Measurements from ENCODE around the gene EPHB2. TPM values are rescaled to one million over a fixed set of nuclear protein-coding genes. Genes with fewer than 3 reads are reported as not detected.

Gene EPHB2
- polyA plus RNA-seq, 12 donors, result 11.8 to 33.7 (median 19.1) TPM; not detected in 1

DNA sequence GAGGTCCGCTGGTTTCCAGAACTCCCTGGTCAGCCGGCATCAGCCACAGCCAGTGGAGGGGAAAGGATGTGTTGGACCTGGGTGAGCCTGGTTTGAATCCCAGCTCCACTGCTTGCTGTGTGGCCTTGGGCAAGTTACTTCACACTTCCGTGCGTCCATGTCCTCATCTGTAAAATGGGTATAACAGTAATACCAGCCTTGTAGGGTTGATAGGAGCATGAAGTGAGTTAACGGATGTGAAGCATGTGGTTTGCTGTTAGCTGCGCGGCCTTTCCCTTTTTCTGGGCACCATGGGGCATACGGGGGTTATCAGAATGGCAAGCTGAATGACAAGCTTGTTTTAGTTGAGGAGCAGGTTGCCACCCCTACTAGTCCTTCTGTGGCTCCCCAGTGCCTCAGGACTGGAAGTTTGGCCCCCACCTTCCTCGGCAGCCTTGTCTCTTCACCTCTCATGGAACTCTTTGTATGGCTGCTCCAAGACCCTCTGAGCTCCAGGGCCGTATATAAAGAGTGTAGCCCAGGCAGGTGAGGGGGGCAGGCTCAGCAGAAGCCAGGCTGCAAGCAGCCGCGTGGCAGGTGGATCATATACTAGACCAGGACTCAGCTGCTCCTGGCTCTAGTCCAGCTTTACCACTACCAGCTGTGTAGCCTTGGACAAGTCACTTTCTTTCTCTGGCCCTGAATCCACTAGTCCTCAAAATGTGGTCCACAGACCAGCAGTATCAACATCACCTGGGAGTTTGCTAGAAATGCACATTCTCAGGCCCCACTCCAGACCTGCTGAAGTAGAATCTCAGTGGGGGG, 166.7 kb downstream of the EPHB2 start:
- no peak for DNase-seq

DNA sequence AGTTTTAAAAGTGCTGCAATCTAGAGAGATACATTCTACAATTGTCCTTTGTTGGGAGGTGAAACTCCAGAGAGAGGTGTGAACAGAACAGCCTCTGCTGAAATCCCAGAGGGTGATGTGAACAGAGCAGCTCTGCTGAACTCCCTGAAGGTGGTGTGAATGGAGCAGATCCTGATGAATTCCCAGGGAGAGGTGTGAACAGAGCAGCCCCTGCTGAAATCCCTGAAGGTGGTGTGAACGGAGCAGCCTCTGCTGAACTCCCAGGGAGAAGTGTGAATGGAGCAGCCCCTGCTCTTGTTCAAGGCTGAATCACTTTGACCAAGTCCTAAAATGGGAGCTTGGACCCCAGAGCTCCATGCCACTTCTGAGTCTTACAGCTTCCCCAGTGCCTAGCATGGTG, 167.3 kb downstream of the EPHB2 start:
- no peak for DNase-seq

GRCh38 chr1:22878626-22879025, 168.0 kb downstream of the EPHB2 start:
- DNase-seq, result no peak

- no peak for DNase-seq
Observed at GRCh38 chr1:22879445-22879844, 168.8 kb downstream of the EPHB2 start.

GRCh38 chr1:22880174-22880601, 169.5 kb downstream of the EPHB2 start:
- DNase-seq, result no peak

- no peak for DNase-seq
Observed at GRCh38 chr1:22883406-22883805, 172.8 kb downstream of the EPHB2 start.

GRCh38 chr1:22884806-22885530, 174.3 kb downstream of the EPHB2 start:
- DNase-seq, result no peak

GRCh38 chr1:22886211-22886610, 175.6 kb downstream of the EPHB2 start:
- DNase-seq, result no peak

GRCh38 chr1:22887491-22887890, 176.9 kb downstream of the EPHB2 start:
- no peak for DNase-seq

GRCh38 chr1:22888320-22889075, 177.9 kb downstream of the EPHB2 start:
- DNase-seq, result no peak

DNA sequence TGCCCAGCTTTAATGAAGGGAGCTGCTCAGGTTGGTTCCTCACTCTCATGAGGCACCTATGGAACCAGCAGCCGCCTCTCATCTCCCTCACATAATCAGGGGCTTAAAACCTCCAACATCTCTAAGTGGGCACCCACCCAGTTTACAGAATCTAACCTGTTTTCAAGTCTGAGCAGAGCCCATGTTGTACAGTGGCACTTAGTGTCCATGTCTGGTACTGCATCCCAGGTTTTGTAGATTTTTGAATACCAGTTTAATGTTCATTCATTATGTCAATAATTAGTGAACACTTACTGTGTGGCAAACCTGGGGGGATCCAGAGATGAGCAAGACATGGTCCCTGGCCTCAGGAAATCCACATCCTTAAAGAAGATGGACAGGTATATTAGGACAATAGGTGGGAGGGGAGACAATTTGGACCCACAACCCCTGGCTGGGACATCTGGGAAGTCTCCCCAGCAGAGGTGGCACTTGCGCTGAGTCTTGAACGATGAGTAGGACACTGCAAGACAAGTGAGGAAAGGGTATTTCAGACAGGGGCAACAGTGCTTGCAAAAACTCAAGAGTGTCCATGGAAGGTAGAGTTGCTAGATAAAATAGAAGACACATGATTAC, 178.7 kb downstream of the EPHB2 start:
- DNase-seq, result no peak

DNA sequence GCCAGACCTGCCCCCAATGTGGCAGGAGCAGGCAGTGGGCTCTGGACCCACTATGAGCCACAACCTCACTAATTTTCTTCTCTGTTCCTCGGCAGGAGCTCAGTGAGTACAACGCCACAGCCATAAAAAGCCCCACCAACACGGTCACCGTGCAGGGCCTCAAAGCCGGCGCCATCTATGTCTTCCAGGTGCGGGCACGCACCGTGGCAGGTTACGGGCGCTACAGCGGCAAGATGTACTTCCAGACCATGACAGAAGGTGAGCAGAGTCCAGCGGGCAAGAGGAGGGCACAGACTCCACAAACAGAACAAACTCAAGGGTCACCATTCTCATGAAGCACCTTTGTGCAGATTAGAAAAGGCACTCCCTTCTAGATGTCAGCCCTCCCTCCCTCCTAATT, 182.2 kb downstream of the EPHB2 start:
- DNase-seq, result no peak

GRCh38 chr1:22893292-22893691, 182.7 kb downstream of the EPHB2 start:
- DNase-seq, result no peak

- no peak for DNase-seq
Observed at GRCh38 chr1:22895357-22895756, 184.7 kb downstream of the EPHB2 start.

- no peak for DNase-seq
Observed at GRCh38 chr1:22896184-22896583, 185.5 kb downstream of the EPHB2 start.

GRCh38 chr1:22900451-22900850, 189.8 kb downstream of the EPHB2 start:
- DNase-seq, result no peak

DNA sequence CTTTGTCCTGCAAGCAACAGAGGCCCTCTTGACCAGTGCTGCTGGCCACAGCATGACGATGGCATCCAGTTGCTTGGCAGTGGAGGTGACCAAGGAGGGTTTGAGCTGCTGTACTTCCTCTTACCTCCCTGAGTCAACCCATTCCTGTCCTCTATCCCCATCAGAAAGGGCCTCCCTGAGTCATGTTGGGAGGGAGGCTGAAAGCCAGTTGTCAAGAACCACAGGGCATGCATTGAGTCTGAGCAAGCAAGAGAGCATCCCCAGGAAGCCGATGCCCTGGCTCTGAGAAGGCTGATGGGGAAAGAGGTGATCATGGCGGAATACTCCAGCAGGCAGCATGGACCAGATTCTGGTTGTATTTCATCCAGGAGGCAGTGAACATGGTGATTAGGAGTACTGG, 192.5 kb downstream of the EPHB2 start:
- DNase-seq, result no peak

DNA sequence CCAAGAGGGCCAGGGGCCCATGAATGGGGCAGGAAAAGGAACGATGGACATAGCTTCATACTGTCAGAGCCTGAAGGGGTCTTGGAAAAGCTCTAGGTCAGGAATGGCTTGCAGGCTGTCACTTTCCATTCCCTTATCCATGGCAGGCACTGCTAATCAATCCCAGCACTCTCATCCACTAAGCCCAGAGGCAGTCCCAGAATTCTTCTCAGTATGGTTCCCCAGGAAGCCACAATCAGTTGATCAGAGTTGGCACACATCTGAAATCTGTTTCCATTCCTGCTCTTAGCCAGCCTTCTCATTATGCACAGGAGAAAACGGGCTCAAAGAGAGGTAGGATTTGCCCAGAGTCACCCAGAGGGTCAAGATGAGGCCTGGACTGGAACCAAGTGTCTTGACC, 196.3 kb downstream of the EPHB2 start:
- DNase-seq, result no peak

GRCh38 chr1:22907528-22907927, 196.9 kb downstream of the EPHB2 start:
- DNase-seq, result no peak

DNA sequence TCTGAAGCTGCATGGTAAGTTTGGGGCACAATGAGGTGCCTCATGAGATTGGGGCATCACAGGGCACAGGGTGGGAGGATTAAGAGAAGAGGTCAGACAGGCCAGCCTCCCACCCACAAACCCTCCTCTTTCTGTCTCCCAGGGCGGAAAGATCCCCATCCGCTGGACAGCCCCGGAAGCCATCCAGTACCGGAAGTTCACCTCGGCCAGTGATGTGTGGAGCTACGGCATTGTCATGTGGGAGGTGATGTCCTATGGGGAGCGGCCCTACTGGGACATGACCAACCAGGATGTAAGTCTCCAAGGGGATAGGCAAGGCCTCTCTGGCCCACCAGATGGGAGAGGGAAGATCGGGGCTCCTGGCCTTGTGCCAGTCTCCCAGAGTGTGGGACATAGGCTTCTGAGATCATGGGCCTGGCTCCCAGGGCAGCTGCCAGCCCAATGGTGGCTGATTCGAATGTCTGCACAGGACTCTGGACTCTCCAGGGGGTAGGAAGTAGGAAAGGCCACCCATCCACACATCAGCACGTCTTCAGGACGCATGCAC, 198.3 kb downstream of the EPHB2 start:
- DNase-seq, result no peak

DNA sequence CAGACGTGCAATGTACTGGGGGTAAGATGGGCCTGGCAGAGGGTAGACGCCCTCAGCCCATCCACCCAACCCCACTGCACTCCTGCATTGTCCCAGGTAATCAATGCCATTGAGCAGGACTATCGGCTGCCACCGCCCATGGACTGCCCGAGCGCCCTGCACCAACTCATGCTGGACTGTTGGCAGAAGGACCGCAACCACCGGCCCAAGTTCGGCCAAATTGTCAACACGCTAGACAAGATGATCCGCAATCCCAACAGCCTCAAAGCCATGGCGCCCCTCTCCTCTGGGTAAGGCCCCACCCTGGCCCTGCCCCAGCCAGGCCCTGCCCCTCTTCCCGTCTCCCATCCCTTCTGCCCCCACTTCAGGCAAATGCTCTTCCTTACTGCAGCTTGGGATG, 199.6 kb downstream of the EPHB2 start:
- DNase-seq, result no peak
